Neuronal stem cell (in vitro differentiated cells): ENCODE results near the gene RTBDN.

ENCODE experiments used
- DNase-seq: peaks from one replicate; pipeline ENCODE4 v3.0.0-alpha.2; 2013; ENCODE audit warnings: low spot score
- H2AFZ ChIP-seq: one replicate; pipeline ENCODE4 v1.6.1; 2013; ENCODE audit warnings: mild to moderate bottlenecking, low read length, inconsistent platforms
- H2AK5ac ChIP-seq: 2 replicates; pipeline ENCODE4 v1.6.1; 2013; ENCODE audit warnings: low read depth, mild to moderate bottlenecking, inconsistent platforms, low read length, moderate library complexity, mixed read lengths
- H2BK120ac ChIP-seq: 2 replicates; pipeline ENCODE4 v1.6.1; 2013; ENCODE audit warnings: low read depth, mild to moderate bottlenecking, inconsistent platforms, low read length, moderate library complexity, mixed read lengths
- H2BK12ac ChIP-seq: one replicate; pipeline ENCODE4 v1.6.1; 2013; ENCODE audit warnings: low read length, inconsistent platforms
- H2BK15ac ChIP-seq: 2 replicates; pipeline ENCODE4 v1.6.1; 2013; ENCODE audit warnings: mild to moderate bottlenecking, low read length, inconsistent platforms, mixed read lengths
- H2BK5ac ChIP-seq: one replicate; pipeline ENCODE4 v1.6.1; 2013; ENCODE audit warnings: inconsistent platforms, mild to moderate bottlenecking, low read length, moderate library complexity
- H3K14ac ChIP-seq: one replicate; pipeline ENCODE4 v1.6.1; 2013; ENCODE audit warnings: low read length, inconsistent platforms
- H3K18ac ChIP-seq: 2 replicates; pipeline ENCODE4 v1.6.1; 2013; ENCODE audit warnings: low read length, inconsistent platforms
- H3K23ac ChIP-seq: 2 replicates; pipeline ENCODE4 v1.6.1; 2013; ENCODE audit warnings: low read depth, mild to moderate bottlenecking, mixed read lengths, low read length, inconsistent platforms; ENCODE audit not compliant: poor library complexity
- H3K27ac ChIP-seq: replicated peaks from 3 replicates; pipeline ENCODE4 v1.5.1; 2013; ENCODE audit warnings: low read length, inconsistent platforms
- H3K27me3 ChIP-seq, 3 experiments: 2 replicates each; pipeline ENCODE4 v1.6.1; 2013; ENCODE audit warnings: low read length in 3 of 3, mild to moderate bottlenecking in 2 of 3, inconsistent platforms in 1 of 3, low read depth in 1 of 3, mixed read lengths in 1 of 3, moderate library complexity in 1 of 3; ENCODE audit not compliant: control insufficient read depth in 3 of 3, insufficient read depth in 3 of 3
- H3K36me3 ChIP-seq, 2 donors: replicated peaks in 1 of 2; 2 replicates each; pipeline ENCODE4 v1.6.1; 2013; ENCODE audit warnings: low read length in 2 of 2; ENCODE audit not compliant: control insufficient read depth in 2 of 2, insufficient read depth in 2 of 2
- H3K4ac ChIP-seq: 2 replicates; pipeline ENCODE4 v1.6.1; 2013; ENCODE audit warnings: inconsistent platforms, mild to moderate bottlenecking, low read length, moderate library complexity
- H3K4me1 ChIP-seq, 2 donors: 1 replicate in 1 of 2; 2 replicates in 1 of 2; pipeline ENCODE4 v1.6.1; 2013; ENCODE audit warnings: low read length in 2 of 2, low read depth in 1 of 2; ENCODE audit not compliant: control insufficient read depth in 2 of 2, insufficient read depth in 1 of 2
- H3K4me2 ChIP-seq: one replicate; pipeline ENCODE4 v1.6.1; 2013; ENCODE audit warnings: mild to moderate bottlenecking, low read length, inconsistent platforms; ENCODE audit not compliant: insufficient read depth, poor library complexity, severe bottlenecking
- H3K4me3 ChIP-seq, 2 donors: 2 replicates each; pipeline ENCODE4 v1.5.1; 2013; ENCODE audit warnings: low read length in 2 of 2, mild to moderate bottlenecking in 2 of 2, inconsistent platforms in 1 of 2, moderate library complexity in 1 of 2
- H3K79me1 ChIP-seq: one replicate; pipeline ENCODE4 v1.6.1; 2013; ENCODE audit warnings: low read depth, mild to moderate bottlenecking, inconsistent platforms, low read length, moderate library complexity
- H3K9ac ChIP-seq: one replicate; pipeline ENCODE4 v1.6.1; 2013; ENCODE audit warnings: mild to moderate bottlenecking, low read depth, low read length, inconsistent platforms; ENCODE audit not compliant: poor library complexity
- H3K9me3 ChIP-seq, 2 donors: replicated peaks in 1 of 2; 2 replicates each; pipeline versions ENCODE3 to v1.6.1; 2013; ENCODE audit warnings: low read length in 2 of 2, mild to moderate bottlenecking in 2 of 2, inconsistent platforms in 1 of 2, low read depth in 1 of 2, mixed read lengths in 1 of 2, moderate library complexity in 1 of 2; ENCODE audit not compliant: control insufficient read depth in 2 of 2, insufficient read depth in 1 of 2
- H4K8ac ChIP-seq: one replicate; pipeline ENCODE4 v1.6.1; 2013; ENCODE audit warnings: low read depth, mild to moderate bottlenecking, inconsistent platforms, low read length, moderate library complexity
- H4K91ac ChIP-seq: one replicate; pipeline ENCODE4 v1.6.1; 2013; ENCODE audit warnings: low read length, low read depth, mild to moderate bottlenecking, inconsistent platforms; ENCODE audit not compliant: poor library complexity
- WGBS, 2 donors: extraction: QIAGEN DNeasy Blood & Tissue Kit; methylation state at CpG; one replicate each; pipeline ENCODE4 v1.1.7; 2013; ENCODE audit warnings: missing lambda C conversion rate in 2 of 2, mixed read lengths in 1 of 2; ENCODE audit not compliant: insufficient read length in 2 of 2, insufficient replicate concordance in 1 of 2; ENCODE audit errors: extremely low coverage in 2 of 2; 5-methylcytosine and 5-hydroxymethylcytosine counted together

Gene RTBDN

DNA sequence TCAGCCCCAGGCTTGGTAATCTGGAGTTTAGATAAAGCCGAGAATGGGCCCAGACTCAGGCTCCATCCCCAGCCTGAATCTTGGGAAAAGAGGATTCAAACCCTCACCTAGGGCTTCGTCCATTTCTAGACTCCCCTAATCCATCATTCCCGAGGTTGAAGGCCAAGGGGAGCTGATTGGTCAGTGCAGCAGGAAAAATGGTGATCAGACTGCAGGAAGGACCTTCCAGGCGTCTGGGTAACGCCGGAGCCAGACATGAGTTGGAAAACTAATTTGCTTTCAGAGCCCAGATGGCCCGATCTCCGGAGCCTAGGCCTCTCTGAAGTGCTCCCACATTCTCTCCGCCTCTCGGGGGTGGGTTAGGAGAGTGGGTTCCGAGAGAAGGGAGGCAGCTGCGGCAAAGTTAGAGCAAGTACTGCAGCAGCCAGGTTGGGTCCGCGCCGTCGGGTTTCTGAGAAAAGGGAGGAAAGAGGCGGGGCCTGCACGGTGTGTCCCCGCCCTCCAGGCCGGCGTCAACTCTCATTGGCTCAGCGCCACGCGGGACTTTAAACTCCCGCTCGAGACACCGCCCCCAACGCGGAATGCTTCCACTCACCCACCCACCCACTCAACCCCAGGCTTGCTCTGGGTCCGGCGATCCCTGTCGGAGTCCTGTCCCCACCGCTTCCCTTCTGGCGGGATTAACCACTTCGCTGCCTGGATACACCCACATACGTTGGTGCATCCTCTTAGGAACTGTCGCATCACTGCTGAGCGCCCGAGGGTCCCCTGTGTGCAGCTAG lies 788 bp upstream of the RTBDN start:
- H3K4me2 ChIP-seq, result peak overlapping the region; percentile 32
- H4K8ac ChIP-seq, result no peak overlapping the region
- H2AK5ac ChIP-seq, result no peak overlapping the region
- H3K4me3 ChIP-seq, result no peak overlapping the region
- peaks cover 12 to 13% of the 10 kb centered on the region in 2 donors for H3K4me1 ChIP-seq
- H2BK120ac ChIP-seq, result no peak overlapping the region
- no peaks in the 10 kb centered on the region for H3K79me1 ChIP-seq
- DNase-seq, result no peak
- H3K27ac ChIP-seq, result no peak overlapping the region
- peaks cover 12 to 59% (median 56%) of the 10 kb centered on the region in 3 experiments for H3K27me3 ChIP-seq
- H3K9ac ChIP-seq, result no peak overlapping the region
- H2AFZ ChIP-seq, result no peak overlapping the region
- H3K4ac ChIP-seq, result no peak overlapping the region
- WGBS, 2 donors, result no CpG with 5 or more reads among the region's 39 CpGs
- peak overlapping the region; percentile 30 for H2BK12ac ChIP-seq
- H2BK15ac ChIP-seq, result peak overlapping the region; percentile 71
- H4K91ac ChIP-seq, result no peak overlapping the region
- no peaks in the 10 kb centered on the region for H3K9me3 ChIP-seq
- H3K18ac ChIP-seq, result peak overlapping the region; percentile 15
- no peak overlapping the region for H3K14ac ChIP-seq
- peak overlapping the region; percentile 17 for H2BK5ac ChIP-seq
- no peak overlapping the region for H3K23ac ChIP-seq
- no peaks in the 10 kb centered on the region for H3K36me3 ChIP-seq

DNA sequence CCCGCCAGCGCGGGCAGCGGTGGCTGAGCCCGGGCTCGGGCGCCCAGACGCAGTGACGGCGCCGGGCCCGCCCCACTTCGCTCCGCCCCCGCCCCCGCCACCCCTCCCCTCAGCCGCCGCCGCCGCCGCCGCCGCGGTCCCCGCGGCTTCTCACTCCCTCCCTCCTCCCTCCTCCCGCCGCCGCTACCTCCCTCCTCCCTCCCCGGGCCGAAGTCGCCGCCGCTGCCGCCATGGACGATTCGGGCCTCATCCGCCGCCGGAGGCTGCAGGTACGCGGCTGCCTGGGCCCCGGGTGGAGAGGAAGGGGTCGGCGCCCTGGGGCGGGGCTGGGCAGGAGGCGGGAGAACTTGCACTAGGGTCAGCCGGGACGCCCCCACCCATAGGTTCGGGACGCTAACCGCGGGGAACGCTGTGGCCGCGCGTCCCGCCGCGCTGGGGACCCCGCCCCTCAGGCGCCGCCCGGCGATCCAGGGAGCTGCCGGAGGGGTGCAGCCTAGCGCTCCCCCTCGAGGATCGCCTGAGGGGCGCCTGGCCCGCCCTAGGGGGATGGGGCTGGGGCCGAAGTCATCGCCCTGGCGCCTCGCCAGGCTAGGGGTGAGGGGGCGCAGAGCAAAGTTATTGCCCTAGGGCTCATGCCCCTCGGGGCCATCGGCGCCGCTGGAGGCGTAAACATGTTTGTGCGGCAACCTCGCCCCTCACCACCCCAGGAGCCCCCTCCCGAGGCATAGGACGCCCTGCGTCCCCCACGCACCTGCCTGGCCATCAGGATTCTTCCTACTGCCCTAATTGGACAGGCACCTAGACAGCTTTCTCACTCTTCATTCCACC lies 427 bp downstream of the RTBDN start:
- Histone ChIP-seq H3K27ac (no peak overlapping the region), H3K4ac (no peak overlapping the region), H3K36me3 (no peaks in the 10 kb centered on the region), H3K4me3 (peak overlapping the region; percentile 49 to 87), H3K27me3 (peaks cover 12 to 71% (median 62%) of the 10 kb centered on the region in 3 experiments), H4K8ac (no peak overlapping the region), H2BK15ac (peak overlapping the region; percentile 71), H3K23ac (peak overlapping the region; percentile 81), H3K9ac (peak overlapping the region; percentile 78), H3K4me1 (peaks cover 6 to 7% of the 10 kb centered on the region in 2 donors), H4K91ac (no peak overlapping the region), H3K4me2 (peak overlapping the region; percentile 77), H3K9me3 (no peaks in the 10 kb centered on the region), H2BK5ac (no peak overlapping the region), H3K14ac (no peak overlapping the region), H3K18ac (peak overlapping the region; percentile 93), H3K79me1 (no peaks in the 10 kb centered on the region), H2BK120ac (no peak overlapping the region), H2BK12ac (no peak overlapping the region), H2AK5ac (peak overlapping the region; percentile 15), H2AFZ (peak overlapping the region; percentile 94)
- DNase-seq, result no peak
- no CpG with 5 or more reads among the region's 87 CpGs for WGBS, 2 donors

DNA sequence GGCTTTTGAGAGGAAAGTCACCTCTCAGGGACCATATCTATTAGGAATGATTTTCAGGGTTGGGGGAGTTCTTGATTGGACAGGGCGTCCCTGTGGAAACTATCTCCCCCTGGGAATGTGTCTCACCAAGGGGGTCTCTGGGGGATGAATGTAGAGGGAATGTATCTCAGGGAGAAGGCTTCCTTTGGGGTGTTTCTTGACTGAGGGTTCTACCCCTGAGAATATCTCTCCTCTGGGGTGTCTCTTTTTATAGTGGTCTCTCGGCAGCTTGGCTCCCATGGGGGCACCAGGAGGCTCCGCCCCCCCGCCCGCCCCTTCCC lies 1.0 kb downstream of the RTBDN start:
- no peak for DNase-seq
- no peak overlapping the region for H3K23ac ChIP-seq
- H3K27me3 ChIP-seq, result peaks cover 12 to 76% (median 62%) of the 10 kb centered on the region in 3 experiments
- no peaks in the 10 kb centered on the region for H3K79me1 ChIP-seq
- no peaks in the 10 kb centered on the region for H3K36me3 ChIP-seq
- no peaks in the 10 kb centered on the region for H3K9me3 ChIP-seq
- H2BK15ac ChIP-seq, result no peak overlapping the region
- H4K8ac ChIP-seq, result no peak overlapping the region
- H3K4me1 ChIP-seq, result peaks cover 5 to 9% of the 10 kb centered on the region in 2 donors
- H3K4ac ChIP-seq, result no peak overlapping the region
- H2BK5ac ChIP-seq, result no peak overlapping the region
- H3K4me3 ChIP-seq, result peak overlapping the region in 1 of 2 donors; percentile 5
- no peak overlapping the region for H2BK120ac ChIP-seq
- no peak overlapping the region for H2BK12ac ChIP-seq
- H3K18ac ChIP-seq, result no peak overlapping the region
- H3K9ac ChIP-seq, result no peak overlapping the region
- H3K14ac ChIP-seq, result no peak overlapping the region
- H4K91ac ChIP-seq, result no peak overlapping the region
- no peak overlapping the region for H3K27ac ChIP-seq
- peak overlapping the region; percentile 77 for H3K4me2 ChIP-seq
- H2AFZ ChIP-seq, result no peak overlapping the region
- no peak overlapping the region for H2AK5ac ChIP-seq
- no CpG with 5 or more reads among the region's 5 CpGs for WGBS, 2 donors

DNA sequence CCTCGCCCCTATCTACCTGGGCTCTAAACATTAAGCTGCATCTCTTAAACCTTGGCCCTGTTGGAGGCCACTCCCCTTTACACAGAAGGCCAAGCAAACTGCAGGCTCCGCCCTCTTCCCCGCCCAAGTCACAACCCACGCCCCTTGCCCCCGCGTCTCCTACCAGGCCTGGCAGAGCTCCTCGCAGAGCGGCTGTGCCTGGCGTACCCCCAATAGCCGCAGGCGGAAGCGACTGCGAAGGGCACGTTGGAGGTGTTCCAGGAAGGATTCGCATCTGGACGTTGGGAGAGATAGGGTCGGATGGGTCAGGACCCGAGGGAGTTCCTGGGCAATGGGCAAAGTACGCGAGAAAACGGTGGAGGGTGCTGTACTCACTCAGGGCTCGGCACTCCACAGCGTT lies 5.9 kb downstream of the RTBDN start:
- peak overlapping the region; percentile 51 for H2AFZ ChIP-seq
- H3K27ac ChIP-seq, result no peak overlapping the region
- no peak overlapping the region for H3K4ac ChIP-seq
- H3K4me2 ChIP-seq, result peak overlapping the region; percentile 51
- no peak overlapping the region for H3K4me3 ChIP-seq
- H2BK12ac ChIP-seq, result no peak overlapping the region
- no peaks in the 10 kb centered on the region for H3K79me1 ChIP-seq
- H2AK5ac ChIP-seq, result no peak overlapping the region
- H3K23ac ChIP-seq, result peak overlapping the region; percentile 15
- H4K91ac ChIP-seq, result no peak overlapping the region
- no peaks in the 10 kb centered on the region for H3K9me3 ChIP-seq
- H3K18ac ChIP-seq, result no peak overlapping the region
- H2BK15ac ChIP-seq, result no peak overlapping the region
- no peak overlapping the region for H4K8ac ChIP-seq
- DNase-seq, result no peak
- H3K27me3 ChIP-seq, result peaks cover 0 to 70% (median 33%) of the 10 kb centered on the region in 3 experiments
- no peak overlapping the region for H2BK5ac ChIP-seq
- no CpG with 5 or more reads among the region's 23 CpGs for WGBS, 2 donors
- H3K4me1 ChIP-seq, result peaks cover 5% of the 10 kb centered on the region in 2 donors
- H3K9ac ChIP-seq, result no peak overlapping the region
- no peak overlapping the region for H2BK120ac ChIP-seq
- H3K36me3 ChIP-seq, result no peaks in the 10 kb centered on the region
- H3K14ac ChIP-seq, result no peak overlapping the region
